SU-DHL-6 (cell line): Measurements from ENCODE around the gene C2orf72.

Experiments used
- EZH2phosphoT487 ChIP-seq: fragments of 200-600 bp; sonication (generic), shearing (Covaris generic); conservative IDR thresholded peaks from 2 replicates; pipeline ENCODE4 v1.6.1; 2018; ENCODE audit warnings: mild to moderate bottlenecking, antibody characterized with exemption, low read length, moderate library complexity, mixed read lengths
- TF ChIP-seq, protein P1 (sequence below): fragments of 200-600 bp; sonication (generic); IDR thresholded peaks from one replicate; pipeline ENCODE4 v1.5.1; 2017; ENCODE audit warnings: antibody characterized with exemption, mild to moderate bottlenecking, low read length, moderate library complexity; ENCODE audit not compliant: insufficient read depth, poor library complexity, severe bottlenecking

DNA sequence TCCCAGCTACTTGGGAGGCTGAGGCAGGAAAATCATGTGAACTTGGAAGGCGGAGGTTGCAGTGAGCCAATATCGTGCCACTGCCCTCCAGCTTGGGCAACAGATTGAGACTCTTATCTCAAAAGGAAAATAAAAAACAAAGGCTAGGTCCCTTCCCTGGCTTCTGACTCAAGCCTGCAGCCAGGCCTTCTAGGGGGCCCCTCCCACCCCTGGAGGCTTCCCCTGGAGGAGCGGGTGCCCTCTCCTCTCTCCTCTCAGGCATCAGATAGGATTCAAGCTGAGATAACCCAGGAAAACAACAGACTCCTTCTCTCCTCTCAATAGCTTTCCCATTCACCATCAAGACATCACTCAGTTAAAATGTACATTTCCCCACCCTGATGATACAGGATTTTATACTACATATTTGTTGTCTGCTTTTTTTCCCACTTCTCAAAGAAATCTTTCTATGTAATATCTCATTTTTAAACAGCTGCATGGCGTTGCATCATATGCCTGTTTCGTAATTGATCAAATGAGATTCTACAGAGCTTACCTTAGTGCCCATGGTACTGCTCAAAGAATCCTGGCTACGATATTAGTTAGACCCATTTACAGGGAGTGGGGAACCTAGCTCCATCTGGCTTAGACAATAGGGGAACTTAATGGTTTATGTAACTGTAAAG is 20.6 kb upstream of the C2orf72 start:
- TF ChIP-seq, protein P1, sequence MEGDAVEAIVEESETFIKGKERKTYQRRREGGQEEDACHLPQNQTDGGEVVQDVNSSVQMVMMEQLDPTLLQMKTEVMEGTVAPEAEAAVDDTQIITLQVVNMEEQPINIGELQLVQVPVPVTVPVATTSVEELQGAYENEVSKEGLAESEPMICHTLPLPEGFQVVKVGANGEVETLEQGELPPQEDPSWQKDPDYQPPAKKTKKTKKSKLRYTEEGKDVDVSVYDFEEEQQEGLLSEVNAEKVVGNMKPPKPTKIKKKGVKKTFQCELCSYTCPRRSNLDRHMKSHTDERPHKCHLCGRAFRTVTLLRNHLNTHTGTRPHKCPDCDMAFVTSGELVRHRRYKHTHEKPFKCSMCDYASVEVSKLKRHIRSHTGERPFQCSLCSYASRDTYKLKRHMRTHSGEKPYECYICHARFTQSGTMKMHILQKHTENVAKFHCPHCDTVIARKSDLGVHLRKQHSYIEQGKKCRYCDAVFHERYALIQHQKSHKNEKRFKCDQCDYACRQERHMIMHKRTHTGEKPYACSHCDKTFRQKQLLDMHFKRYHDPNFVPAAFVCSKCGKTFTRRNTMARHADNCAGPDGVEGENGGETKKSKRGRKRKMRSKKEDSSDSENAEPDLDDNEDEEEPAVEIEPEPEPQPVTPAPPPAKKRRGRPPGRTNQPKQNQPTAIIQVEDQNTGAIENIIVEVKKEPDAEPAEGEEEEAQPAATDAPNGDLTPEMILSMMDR: no peak
- no peak for TF ChIP-seq EZH2phosphoT487
